ENCODE data around the gene LCN2.
"Not testable (repeated sequence)": the region's sequence is repeated elsewhere in the genome, so short reads cannot be mapped to it uniquely, and the experiment has no call there.

Gene LCN2

GRCh38 chr9:128106940-128107467 is 42.2 kb upstream of the LCN2 start:
- Histone ChIP-seq H3K27me3 (ENCODE audit: control insufficient read depth, insufficient read depth, low read length) (no peaks in the 10 kb centered on the region), H3K27ac (ENCODE audit: low read length) (no peak overlapping the region), H3K9me3 (ENCODE audit: control insufficient read depth, low read depth, low read length) (no peaks in the 10 kb centered on the region), H3K9ac (ENCODE audit: low read length) (no peak overlapping the region), H3K4me1 (ENCODE audit: control insufficient read depth, low read depth, low read length) (no peaks in the 10 kb centered on the region), H3K36me3 (ENCODE audit: control insufficient read depth, low read depth, low read length) (peaks cover 55% of the 10 kb centered on the region), H3K4me3 (ENCODE audit: low read length) (no peak overlapping the region)

GRCh38 chr9:128107468-128108268 is 41.6 kb upstream of the LCN2 start:
- no peaks in the 10 kb centered on the region for H3K9me3 ChIP-seq (ENCODE audit: control insufficient read depth, low read depth, low read length)
- no peaks in the 10 kb centered on the region for H3K4me1 ChIP-seq (ENCODE audit: control insufficient read depth, low read depth, low read length)
- H3K27ac ChIP-seq (ENCODE audit: low read length) = no peak overlapping the region
- no peak overlapping the region for H3K9ac ChIP-seq (ENCODE audit: low read length)
- H3K36me3 ChIP-seq (ENCODE audit: control insufficient read depth, low read depth, low read length) = peaks cover 48% of the 10 kb centered on the region
- no peak overlapping the region for H3K4me3 ChIP-seq (ENCODE audit: low read length)
- H3K27me3 ChIP-seq (ENCODE audit: control insufficient read depth, insufficient read depth, low read length) = no peaks in the 10 kb centered on the region

GRCh38 chr9:128108269-128109049 is 40.8 kb upstream of the LCN2 start:
- Histone ChIP-seq H3K4me3 (ENCODE audit: low read length) (no peak overlapping the region), H3K27me3 (ENCODE audit: control insufficient read depth, insufficient read depth, low read length) (no peaks in the 10 kb centered on the region), H3K4me1 (ENCODE audit: control insufficient read depth, low read depth, low read length) (no peaks in the 10 kb centered on the region), H3K9me3 (ENCODE audit: control insufficient read depth, low read depth, low read length) (no peaks in the 10 kb centered on the region), H3K36me3 (ENCODE audit: control insufficient read depth, low read depth, low read length) (peaks cover 41% of the 10 kb centered on the region), H3K27ac (ENCODE audit: low read length) (no peak overlapping the region), H3K9ac (ENCODE audit: low read length) (no peak overlapping the region)

- H3K27me3 ChIP-seq (ENCODE audit: control insufficient read depth, insufficient read depth, low read length) = no peaks in the 10 kb centered on the region
- no peaks in the 10 kb centered on the region for H3K4me1 ChIP-seq (ENCODE audit: control insufficient read depth, low read depth, low read length)
- H3K4me3 ChIP-seq (ENCODE audit: low read length) = no peak overlapping the region
- no peak overlapping the region for H3K9ac ChIP-seq (ENCODE audit: low read length)
- peaks cover 36% of the 10 kb centered on the region for H3K36me3 ChIP-seq (ENCODE audit: control insufficient read depth, low read depth, low read length)
- no peaks in the 10 kb centered on the region for H3K9me3 ChIP-seq (ENCODE audit: control insufficient read depth, low read depth, low read length)
- no peak overlapping the region for H3K27ac ChIP-seq (ENCODE audit: low read length)
Measured at GRCh38 chr9:128109050-128109709, 40.1 kb upstream of the LCN2 start.

GRCh38 chr9:128111726-128112125 is 37.5 kb upstream of the LCN2 start:
- peaks cover 20% of the 10 kb centered on the region for H3K36me3 ChIP-seq (ENCODE audit: control insufficient read depth, low read depth, low read length)
- not testable (repeated sequence) for H3K4me1 ChIP-seq (ENCODE audit: control insufficient read depth, low read depth, low read length); H3K27me3 ChIP-seq (ENCODE audit: control insufficient read depth, insufficient read depth, low read length); H3K4me3 ChIP-seq (ENCODE audit: low read length); H3K9me3 ChIP-seq (ENCODE audit: control insufficient read depth, low read depth, low read length); H3K9ac ChIP-seq (ENCODE audit: low read length); H3K27ac ChIP-seq (ENCODE audit: low read length)

GRCh38 chr9:128113526-128114325 is 35.5 kb upstream of the LCN2 start:
- Histone ChIP-seq H3K27me3 (ENCODE audit: control insufficient read depth, insufficient read depth, low read length) (no peaks in the 10 kb centered on the region), H3K27ac (ENCODE audit: low read length) (no peak overlapping the region), H3K4me3 (ENCODE audit: low read length) (no peak overlapping the region), H3K36me3 (ENCODE audit: control insufficient read depth, low read depth, low read length) (peaks cover 4% of the 10 kb centered on the region), H3K4me1 (ENCODE audit: control insufficient read depth, low read depth, low read length) (peaks cover 9% of the 10 kb centered on the region), H3K9me3 (ENCODE audit: control insufficient read depth, low read depth, low read length) (no peaks in the 10 kb centered on the region), H3K9ac (ENCODE audit: low read length) (no peak overlapping the region)

GRCh38 chr9:128114326-128115186 is 34.7 kb upstream of the LCN2 start:
- no peaks in the 10 kb centered on the region for H3K27me3 ChIP-seq (ENCODE audit: control insufficient read depth, insufficient read depth, low read length)
- no peaks in the 10 kb centered on the region for H3K9me3 ChIP-seq (ENCODE audit: control insufficient read depth, low read depth, low read length)
- H3K27ac ChIP-seq (ENCODE audit: low read length) = no peak overlapping the region
- no peak overlapping the region for H3K9ac ChIP-seq (ENCODE audit: low read length)
- no peak overlapping the region for H3K4me3 ChIP-seq (ENCODE audit: low read length)
- peaks cover 3% of the 10 kb centered on the region for H3K36me3 ChIP-seq (ENCODE audit: control insufficient read depth, low read depth, low read length)
- H3K4me1 ChIP-seq (ENCODE audit: control insufficient read depth, low read depth, low read length) = peaks cover 9% of the 10 kb centered on the region

- no peak overlapping the region for H3K27ac ChIP-seq (ENCODE audit: low read length)
- H3K9ac ChIP-seq (ENCODE audit: low read length) = no peak overlapping the region
- H3K4me3 ChIP-seq (ENCODE audit: low read length) = no peak overlapping the region
- no peaks in the 10 kb centered on the region for H3K27me3 ChIP-seq (ENCODE audit: control insufficient read depth, insufficient read depth, low read length)
- peaks cover 9% of the 10 kb centered on the region for H3K4me1 ChIP-seq (ENCODE audit: control insufficient read depth, low read depth, low read length)
- H3K36me3 ChIP-seq (ENCODE audit: control insufficient read depth, low read depth, low read length) = no peaks in the 10 kb centered on the region
- H3K9me3 ChIP-seq (ENCODE audit: control insufficient read depth, low read depth, low read length) = no peaks in the 10 kb centered on the region
Measured at GRCh38 chr9:128115187-128116103, 33.8 kb upstream of the LCN2 start.

- Histone ChIP-seq H3K27me3 (ENCODE audit: control insufficient read depth, insufficient read depth, low read length) (no peaks in the 10 kb centered on the region), H3K36me3 (ENCODE audit: control insufficient read depth, low read depth, low read length) (peaks cover under 1% of the 10 kb centered on the region), H3K4me3 (ENCODE audit: low read length) (no peak overlapping the region), H3K4me1 (ENCODE audit: control insufficient read depth, low read depth, low read length) (peaks cover 9% of the 10 kb centered on the region), H3K9me3 (ENCODE audit: control insufficient read depth, low read depth, low read length) (no peaks in the 10 kb centered on the region), H3K9ac (ENCODE audit: low read length) (no peak overlapping the region), H3K27ac (ENCODE audit: low read length) (no peak overlapping the region)
Measured at GRCh38 chr9:128116104-128117083, 32.9 kb upstream of the LCN2 start.
